Neural progenitor cell (in vitro differentiated cells): ENCODE results near the gene PTPRN2.

ENCODE experiments used
- CTCF ChIP-seq: fragments of 200-600 bp; sonication (generic); IDR thresholded peaks from 2 replicates; pipeline ENCODE4 v1.5.1; 2017; ENCODE audit warnings: antibody characterized with exemption, mild to moderate bottlenecking
- EZH2 ChIP-seq: fragments of 200-600 bp; sonication (generic); IDR thresholded peaks from 2 replicates; pipeline ENCODE4 v1.6.1; 2017; ENCODE audit warnings: antibody characterized with exemption, mild to moderate bottlenecking, moderate library complexity

GRCh38 chr7:157789942-157790341 is 797.7 kb downstream of the PTPRN2 start:
- TF ChIP-seq CTCF (no peak), EZH2 (no peak)
